ENCODE measurements around the gene UBE2H.
"Not testable (repeated sequence)": the region's sequence is repeated elsewhere in the genome, so short reads cannot be mapped to it uniquely, and the experiment has no call there.

UBE2H gene

DNA sequence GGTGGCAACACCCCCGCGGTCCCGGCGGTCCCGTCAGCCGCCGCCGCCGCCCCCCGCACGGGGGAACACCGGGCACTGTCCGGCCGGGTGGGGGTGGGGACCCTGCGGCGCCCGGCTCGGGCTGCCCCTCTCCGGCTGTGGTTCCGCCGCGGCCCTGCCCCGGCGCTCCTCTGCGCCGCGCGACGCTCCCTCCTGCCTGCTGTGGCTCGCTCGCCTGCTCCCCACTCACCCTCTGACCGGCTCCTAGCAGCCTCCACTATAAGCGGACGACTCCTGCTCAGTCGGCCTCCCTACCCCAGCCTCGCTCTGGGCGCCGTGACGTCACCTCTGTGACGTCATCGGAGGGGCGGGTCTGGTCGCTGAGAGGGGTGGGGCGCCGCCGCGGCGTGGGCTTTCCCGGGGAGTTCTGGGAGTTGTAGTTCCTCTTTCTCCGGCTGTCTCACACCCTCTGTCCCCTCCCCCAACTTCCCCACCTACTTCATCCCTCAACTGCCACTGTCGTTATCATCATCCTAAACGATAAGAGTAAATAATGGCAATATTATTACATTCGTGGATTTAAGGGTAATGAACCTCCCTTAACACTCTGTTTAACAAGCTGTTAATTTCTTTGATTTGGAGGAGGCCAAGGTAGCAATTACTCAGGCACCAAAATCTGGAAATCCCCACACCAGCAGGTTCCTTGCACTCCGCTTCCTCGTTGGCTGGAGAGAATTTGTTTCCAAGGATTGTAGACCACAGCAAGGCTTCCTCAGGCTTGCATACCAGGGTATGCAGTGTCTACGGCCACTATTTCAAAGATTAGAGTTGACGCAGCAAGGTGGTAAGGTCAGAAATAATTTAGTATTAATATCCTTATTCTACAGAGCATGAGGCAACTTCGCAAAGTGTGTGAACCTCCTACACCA is at the start of gene UBE2H:
Gene UBE2H, minus strand, starts transcription at position 308 of the 908 bp plus-strand sequence. CDS start 405 bp downstream, outside the sequence.
- peak; percentile 43 for DNase-seq (ENCODE audit: low read depth)

DNA sequence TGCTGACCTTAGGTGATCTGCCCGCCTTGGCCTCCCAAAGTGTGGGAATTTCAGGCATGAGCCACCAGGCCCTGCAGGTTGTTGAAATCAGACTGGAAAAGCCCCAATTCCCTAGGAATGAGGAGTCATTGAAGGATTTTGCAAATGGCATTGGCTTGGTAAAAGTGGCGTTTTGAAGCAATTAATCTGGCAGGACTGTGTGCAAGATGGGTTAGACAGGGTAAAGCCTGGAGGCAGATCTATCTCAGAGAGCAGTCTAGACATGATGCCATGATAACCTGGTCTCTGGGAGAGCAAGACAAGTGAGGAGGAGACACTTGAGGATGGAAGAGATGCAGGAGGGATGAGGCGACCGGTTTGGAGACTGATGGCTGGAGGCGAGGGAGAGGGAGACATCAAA is 45.7 kb upstream of the UBE2H start:
- DNase-seq (ENCODE audit: low read depth) = no peak

DNA sequence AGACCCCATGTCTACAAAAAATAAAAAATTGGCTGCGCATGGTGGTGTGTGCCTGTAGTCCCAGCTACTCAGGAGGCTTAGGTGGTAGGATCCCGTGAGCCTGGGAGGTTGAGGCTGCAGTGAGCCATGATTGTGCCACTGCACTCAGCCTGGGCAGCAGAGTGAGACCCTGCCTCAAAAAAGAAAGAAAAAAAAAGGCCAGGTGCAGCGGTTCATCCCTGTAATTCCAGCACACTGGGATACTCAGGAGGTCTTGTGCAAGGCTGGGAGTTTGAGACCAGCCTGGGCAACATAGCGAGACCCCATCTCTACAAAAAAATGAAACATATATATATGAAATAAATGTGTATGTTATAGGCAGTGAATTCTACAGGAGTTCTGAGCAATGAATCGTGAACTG is 44.5 kb upstream of the UBE2H start:
- no peak for DNase-seq (ENCODE audit: low read depth)

- DNase-seq (ENCODE audit: low read depth) = no peak
Observed at GRCh38 chr7:129993275-129993674, 40.5 kb upstream of the UBE2H start.

DNA sequence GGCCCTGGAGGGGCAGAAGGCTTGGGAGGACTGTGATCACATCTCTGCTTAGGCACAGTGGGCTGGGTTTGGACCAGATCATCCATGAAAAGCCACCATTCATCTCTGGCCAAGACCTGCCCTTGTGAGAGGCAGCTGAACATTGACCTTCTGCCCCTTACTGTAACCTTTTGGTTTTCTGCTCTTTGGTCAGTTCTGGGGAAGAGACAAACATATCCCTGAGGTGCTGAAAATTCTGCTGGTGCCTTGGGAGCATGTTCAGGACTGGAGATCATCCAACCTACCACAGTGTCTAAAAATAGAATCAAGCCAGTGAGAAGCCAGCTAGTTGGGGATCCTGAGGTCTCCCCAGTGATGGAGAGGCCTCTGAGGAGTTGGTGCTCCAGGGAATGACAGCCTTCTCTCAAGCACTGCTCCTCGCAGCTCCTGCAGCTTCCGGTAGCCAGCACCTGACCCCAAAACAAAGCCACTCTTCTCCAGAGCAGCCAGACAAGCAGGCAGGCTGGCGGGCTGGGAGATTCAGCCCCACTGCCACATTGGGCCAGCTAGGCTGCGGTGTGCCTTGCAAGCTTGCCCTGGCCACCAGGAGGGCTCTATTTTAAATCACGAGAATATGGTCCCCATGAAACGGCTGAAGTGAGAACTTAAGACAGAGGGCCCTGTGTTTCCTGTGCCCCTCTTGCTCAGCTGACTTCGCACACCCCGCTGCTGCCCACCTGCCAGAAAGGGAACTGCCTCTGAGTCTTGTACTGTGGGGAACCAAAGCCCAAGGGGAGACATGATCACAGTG is 37.8 kb upstream of the UBE2H start:
- no peak for DNase-seq (ENCODE audit: low read depth)

- no peak for DNase-seq (ENCODE audit: low read depth)
Observed at GRCh38 chr7:129989466-129989865, 36.7 kb upstream of the UBE2H start.

- no peak for DNase-seq (ENCODE audit: low read depth)
Observed at GRCh38 chr7:129986600-129986999, 33.8 kb upstream of the UBE2H start.

DNA sequence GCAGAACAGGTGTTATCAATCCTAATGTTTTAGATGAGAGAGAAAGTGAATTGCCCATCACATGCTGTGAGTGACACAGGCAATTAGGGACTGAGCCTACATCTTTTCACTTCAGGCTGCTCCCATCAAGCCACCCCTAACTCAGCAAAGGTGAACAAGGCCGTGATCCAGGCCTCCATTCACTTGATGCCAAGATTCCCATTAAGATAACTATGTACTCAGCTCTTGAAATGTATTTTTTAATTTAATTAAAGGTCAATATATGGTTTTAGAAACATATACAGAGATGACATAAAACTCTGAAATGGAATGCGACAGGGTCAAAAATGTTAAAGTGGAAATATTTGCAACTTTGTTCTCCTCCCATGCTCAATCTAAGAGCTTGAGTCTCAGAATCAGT is 27.9 kb upstream of the UBE2H start:
- no peak for DNase-seq (ENCODE audit: low read depth)

GRCh38 chr7:129975309-129975708 is 22.5 kb upstream of the UBE2H start:
- no peak for DNase-seq (ENCODE audit: low read depth)

DNA sequence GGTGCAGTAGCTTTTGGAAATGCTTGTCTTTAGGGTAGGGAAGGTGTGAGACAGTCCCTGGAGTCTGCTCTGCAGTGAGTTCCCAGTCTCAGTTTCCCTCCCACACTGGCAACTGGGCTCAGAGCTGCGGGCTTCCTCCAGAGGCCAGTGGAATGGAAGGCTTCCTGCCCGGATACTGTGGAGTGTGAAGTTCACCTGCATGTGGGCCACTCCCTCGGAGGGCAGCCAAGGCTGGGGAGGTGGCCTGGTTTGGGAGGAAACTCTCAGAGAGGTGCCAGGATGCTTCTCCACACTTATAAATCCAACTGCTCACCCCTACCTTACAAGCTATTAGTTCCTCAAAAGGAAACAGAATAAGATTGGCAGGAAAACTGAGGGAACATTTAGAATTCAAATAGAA is 18.1 kb upstream of the UBE2H start:
- DNase-seq (ENCODE audit: low read depth) = no peak

- peak; percentile 44 for DNase-seq (ENCODE audit: low read depth)
Observed at GRCh38 chr7:129969881-129970446, 17.2 kb upstream of the UBE2H start.

DNA sequence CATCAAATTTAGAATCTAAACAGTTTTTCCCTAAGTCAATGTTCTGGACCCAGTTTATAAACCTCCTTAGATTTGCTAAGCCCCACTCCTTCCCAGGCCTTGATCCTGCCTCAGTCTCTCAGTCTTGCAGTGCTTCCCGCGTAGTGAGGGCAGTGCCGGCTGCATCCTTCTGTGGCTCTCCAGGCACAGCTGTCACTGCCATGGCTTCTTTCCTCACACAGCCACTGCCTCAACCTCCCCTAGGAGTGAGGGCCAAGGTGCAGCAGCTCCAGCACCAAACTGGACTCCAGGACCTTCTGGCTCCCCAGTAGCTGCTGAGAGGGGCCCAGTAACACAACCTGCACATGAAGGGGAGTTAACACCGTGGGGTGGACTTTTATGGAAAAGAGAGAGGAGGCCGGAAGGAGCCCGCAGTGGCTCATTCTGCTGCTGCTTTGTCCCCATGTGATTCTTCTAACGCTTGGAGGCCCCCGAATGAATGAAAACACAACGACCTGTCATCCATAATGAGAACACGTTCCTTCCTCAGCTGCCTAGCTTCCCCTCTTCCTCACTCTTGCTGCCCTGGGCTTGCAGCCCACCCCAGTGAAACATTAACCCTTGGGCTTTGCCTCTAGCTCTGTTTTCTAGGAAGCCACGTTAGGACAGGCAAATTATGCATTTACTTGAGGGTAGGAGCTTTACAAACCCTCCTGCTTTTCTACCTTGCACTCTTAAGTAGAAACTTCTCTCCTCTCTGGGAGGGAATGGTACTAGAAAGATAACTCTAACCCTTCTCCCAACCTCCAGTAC is 16.0 kb upstream of the UBE2H start:
- no peak for DNase-seq (ENCODE audit: low read depth)

DNA sequence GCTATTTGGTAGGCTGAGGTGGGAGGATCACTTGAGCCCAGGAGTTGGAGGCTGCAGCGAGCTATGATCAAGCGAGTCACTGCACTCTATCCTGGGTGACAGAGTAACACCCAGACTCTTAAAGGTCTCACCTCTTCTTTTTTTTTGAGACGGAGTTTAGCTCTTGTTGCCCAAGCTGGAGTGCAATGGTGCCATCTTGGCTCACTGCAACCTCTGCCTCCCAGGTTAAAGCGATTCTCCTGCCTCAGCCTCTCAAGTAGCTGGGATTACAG is 7.4 kb upstream of the UBE2H start:
- DNase-seq (ENCODE audit: low read depth) = not testable (repeated sequence)

DNA sequence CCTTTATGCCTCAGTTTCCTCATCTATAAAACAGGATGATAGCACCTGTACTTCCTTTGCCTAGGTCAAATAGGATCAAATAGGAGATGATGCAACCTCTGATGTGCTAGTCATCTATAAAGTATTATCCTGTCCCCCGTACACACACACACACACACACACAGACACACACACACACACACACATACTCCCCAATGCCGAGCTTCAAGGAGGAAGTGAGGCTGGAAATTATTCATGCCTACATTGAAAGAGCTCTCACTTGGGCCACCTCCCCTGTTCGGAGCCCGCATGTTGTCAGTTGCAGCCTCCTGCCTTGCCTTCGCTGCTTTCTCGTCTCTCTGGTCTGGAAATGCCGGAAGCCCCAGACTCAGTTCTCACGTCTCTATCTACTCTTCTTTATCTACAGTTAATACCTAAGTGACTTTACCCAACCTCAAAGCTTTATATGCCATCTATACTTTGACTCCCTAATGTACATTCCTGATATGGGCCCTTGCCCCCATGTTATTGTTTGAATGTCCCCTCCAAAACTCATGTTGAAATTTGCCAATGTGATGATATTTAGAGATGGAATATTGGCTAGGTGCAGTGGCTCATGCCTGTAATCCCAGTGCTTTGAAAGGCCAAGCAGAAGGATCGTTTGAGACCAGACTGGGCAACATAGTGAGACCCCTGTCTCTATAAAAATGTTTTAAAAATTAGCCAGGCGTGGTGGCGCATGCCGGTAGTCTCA is 6.9 kb upstream of the UBE2H start:
- no peak for DNase-seq (ENCODE audit: low read depth)

GRCh38 chr7:129958643-129959470 is 6.1 kb upstream of the UBE2H start:
- no peak for DNase-seq (ENCODE audit: low read depth)

GRCh38 chr7:129955993-129956543 is 3.3 kb upstream of the UBE2H start:
- no peak for DNase-seq (ENCODE audit: low read depth)

DNA sequence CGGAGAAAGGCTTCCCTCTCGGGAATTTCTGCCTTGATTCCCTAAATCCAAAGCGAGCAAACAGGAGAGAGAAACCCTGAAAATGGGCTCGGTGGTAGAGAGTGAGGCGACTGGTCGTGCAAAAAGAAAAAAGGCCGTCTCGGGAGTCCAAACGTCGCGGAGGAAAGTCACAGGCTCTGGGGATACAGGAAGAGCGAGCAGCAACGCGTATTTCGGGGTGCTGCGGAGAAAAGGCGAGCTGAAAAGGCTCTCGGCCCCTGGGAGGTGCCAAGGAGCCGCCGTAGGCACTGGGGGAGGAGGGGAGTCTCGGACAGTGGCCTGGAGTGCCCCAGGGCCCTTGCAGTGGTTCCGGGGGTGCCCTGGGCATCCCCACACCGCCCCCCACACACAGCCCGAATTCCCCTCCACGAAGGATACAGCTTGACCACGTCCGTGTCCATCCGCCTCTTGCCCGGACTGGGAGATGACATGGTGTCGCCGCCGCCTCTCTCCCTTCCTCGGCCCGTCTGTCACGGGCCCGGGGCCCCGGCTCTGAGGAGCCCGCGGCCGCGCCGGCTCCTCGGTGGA is 591 bp downstream of the UBE2H start:
- no peak for DNase-seq (ENCODE audit: low read depth)

- DNase-seq (ENCODE audit: low read depth) = no peak
Observed at GRCh38 chr7:129951226-129952085, 1.3 kb downstream of the UBE2H start.

- no peak for DNase-seq (ENCODE audit: low read depth)
Observed at GRCh38 chr7:129950933-129951225, 1.9 kb downstream of the UBE2H start.
